HFFc6 (cell line): Measurements from ENCODE around the gene RNU7-1. TPM values are rescaled to one million over a fixed set of nuclear protein-coding genes. Genes with fewer than 3 reads are reported as not detected.

Source experiments
- DNase-seq: peaks from one replicate; pipeline ENCODE4 v3.0.0-alpha.2; 2018
- H3K27ac Mint-ChIP-seq: 2 replicates; pipeline ENCODE4 v1.8.0; 2020; ENCODE audit warnings: mild to moderate bottlenecking, mixed read lengths
- H3K27me3 Mint-ChIP-seq: 2 replicates; pipeline ENCODE4 v1.8.0; 2021; ENCODE audit warnings: mild to moderate bottlenecking, moderate library complexity, mixed read lengths; ENCODE audit not compliant: insufficient read depth
- H3K36me3 Mint-ChIP-seq: 2 replicates; pipeline ENCODE4 v1.8.0; 2021; ENCODE audit warnings: low read depth, mixed read lengths
- H3K4me1 Mint-ChIP-seq: 2 replicates; pipeline ENCODE4 v1.8.0; 2020; ENCODE audit warnings: low read depth, mixed read lengths
- H3K4me3 Mint-ChIP-seq: 2 replicates; pipeline ENCODE4 v1.8.0; 2020; ENCODE audit warnings: mild to moderate bottlenecking, moderate library complexity, mixed read lengths
- H3K9me3 Mint-ChIP-seq: 2 replicates; pipeline ENCODE4 v1.8.0; 2020; ENCODE audit warnings: mild to moderate bottlenecking, mixed read lengths
- total RNA-seq, 6 experiments: library from RNA; stranded (reverse); fragmentation: NEBNext Ultra II Directional; extraction: Animal tissue kit (Norgen Biotek cat#: 25700); gene quantifications; 2 replicates in 1 of 6; 3 replicates in 5 of 6; pipeline ENCODE4 v1.2.3, GENCODE V29; 2021
- TF ChIP-seq, protein P1 (sequence below): fragments of 200-600 bp; sonication (generic); IDR thresholded peaks from 2 replicates; pipeline ENCODE4 v1.5.0; 2021; ENCODE audit warnings: antibody characterized with exemption, mild to moderate bottlenecking

The RNU7-1 gene
- total RNA-seq, 6 experiments from 2014 or later, result not detected

DNA sequence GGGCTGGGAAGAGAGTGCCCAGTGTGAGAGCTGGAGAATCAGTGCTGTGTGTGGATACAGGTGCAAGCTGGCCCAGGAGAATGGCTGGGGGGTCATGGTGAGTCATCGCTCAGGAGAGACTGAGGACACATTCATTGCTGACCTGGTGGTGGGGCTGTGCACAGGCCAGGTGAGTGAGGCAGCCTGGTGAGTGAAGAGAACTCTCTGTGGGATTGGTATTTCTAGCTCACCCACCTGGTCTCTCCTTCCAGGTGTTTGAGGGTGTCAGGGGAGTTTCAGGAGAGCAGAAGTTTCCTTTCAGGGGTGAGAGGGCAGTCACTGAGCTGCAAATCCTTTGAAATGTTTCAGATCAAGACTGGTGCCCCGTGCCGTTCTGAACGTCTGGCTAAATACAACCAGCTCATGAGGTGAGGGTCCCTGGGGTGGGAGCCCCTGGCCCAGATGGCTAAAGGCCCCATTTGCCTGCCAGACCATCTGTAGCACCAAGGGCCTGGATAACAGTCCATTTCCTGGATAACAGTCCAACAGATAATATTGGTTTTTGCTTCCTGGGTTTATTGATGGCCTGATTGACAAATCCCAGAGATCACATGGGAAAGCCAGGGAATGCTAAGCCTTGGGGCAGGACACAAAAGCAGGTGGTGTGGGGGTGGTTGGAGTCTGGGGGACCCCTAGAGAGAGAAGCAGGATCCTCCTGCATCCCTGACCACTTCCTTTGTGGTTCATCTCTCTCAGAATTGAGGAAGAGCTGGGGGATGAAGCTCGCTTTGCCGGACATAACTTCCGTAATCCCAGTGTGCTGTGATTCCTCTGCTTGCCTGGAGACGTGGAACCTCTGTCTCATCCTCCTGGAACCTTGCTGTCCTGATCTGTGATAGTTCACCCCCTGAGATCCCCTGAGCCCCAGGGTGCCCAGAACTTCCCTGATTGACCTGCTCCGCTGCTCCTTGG lies 21.3 kb upstream of the RNU7-1 start:
- peaks cover 4% of the 10 kb centered on the region; the same call in 1 of the 2 replicates for H3K36me3 Mint-ChIP-seq
- no peaks in the 10 kb centered on the region; the same call in 1 of the 2 replicates for H3K27me3 Mint-ChIP-seq
- peaks cover 44% of the 10 kb centered on the region for H3K4me1 Mint-ChIP-seq
- H3K9me3 Mint-ChIP-seq, result no peaks in the 10 kb centered on the region
- H3K4me3 Mint-ChIP-seq, result no peak overlapping the region
- TF ChIP-seq, protein P1, sequence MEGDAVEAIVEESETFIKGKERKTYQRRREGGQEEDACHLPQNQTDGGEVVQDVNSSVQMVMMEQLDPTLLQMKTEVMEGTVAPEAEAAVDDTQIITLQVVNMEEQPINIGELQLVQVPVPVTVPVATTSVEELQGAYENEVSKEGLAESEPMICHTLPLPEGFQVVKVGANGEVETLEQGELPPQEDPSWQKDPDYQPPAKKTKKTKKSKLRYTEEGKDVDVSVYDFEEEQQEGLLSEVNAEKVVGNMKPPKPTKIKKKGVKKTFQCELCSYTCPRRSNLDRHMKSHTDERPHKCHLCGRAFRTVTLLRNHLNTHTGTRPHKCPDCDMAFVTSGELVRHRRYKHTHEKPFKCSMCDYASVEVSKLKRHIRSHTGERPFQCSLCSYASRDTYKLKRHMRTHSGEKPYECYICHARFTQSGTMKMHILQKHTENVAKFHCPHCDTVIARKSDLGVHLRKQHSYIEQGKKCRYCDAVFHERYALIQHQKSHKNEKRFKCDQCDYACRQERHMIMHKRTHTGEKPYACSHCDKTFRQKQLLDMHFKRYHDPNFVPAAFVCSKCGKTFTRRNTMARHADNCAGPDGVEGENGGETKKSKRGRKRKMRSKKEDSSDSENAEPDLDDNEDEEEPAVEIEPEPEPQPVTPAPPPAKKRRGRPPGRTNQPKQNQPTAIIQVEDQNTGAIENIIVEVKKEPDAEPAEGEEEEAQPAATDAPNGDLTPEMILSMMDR, result no peak
- DNase-seq, result no peak
- no peak overlapping the region for H3K27ac Mint-ChIP-seq

GRCh38 chr12:6923003-6923732 lies 20.4 kb upstream of the RNU7-1 start:
- TF ChIP-seq, protein P1, result no peak
- H3K9me3 Mint-ChIP-seq, result no peaks in the 10 kb centered on the region
- no peak overlapping the region for H3K27ac Mint-ChIP-seq
- H3K27me3 Mint-ChIP-seq, result no peaks in the 10 kb centered on the region; the same call in 1 of the 2 replicates
- peaks cover 38% of the 10 kb centered on the region for H3K4me1 Mint-ChIP-seq
- H3K4me3 Mint-ChIP-seq, result no peak overlapping the region
- no peak for DNase-seq
- no peaks in the 10 kb centered on the region for H3K36me3 Mint-ChIP-seq

- H3K36me3 Mint-ChIP-seq, result peaks cover 4% of the 10 kb centered on the region
- no peak overlapping the region for H3K4me3 Mint-ChIP-seq
- DNase-seq, result no peak
- H3K4me1 Mint-ChIP-seq, result peaks cover 38% of the 10 kb centered on the region
- H3K9me3 Mint-ChIP-seq, result no peaks in the 10 kb centered on the region
- TF ChIP-seq, protein P1, result no peak
- H3K27ac Mint-ChIP-seq, result peak overlapping the region; percentile 99
- H3K27me3 Mint-ChIP-seq, result peaks cover 4% of the 10 kb centered on the region
Observed at GRCh38 chr12:6923851-6924250, 19.8 kb upstream of the RNU7-1 start.

DNA sequence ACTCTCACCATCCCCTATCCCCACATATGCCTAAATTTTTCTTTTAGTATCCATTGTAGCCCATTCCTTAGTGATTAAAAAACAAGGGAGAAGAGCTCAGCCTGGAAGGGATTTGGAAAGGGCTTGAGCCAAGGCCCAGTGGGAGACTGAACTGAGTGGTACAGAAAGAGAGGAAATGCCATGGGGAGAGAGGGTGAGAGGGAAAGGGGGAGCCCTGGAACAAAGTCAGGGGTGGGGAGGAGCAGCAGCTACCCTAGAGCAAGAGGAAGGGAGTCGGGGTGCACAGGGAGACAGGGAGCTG lies 18.4 kb upstream of the RNU7-1 start:
- no peak for DNase-seq
- peaks cover 16% of the 10 kb centered on the region for H3K36me3 Mint-ChIP-seq
- H3K4me3 Mint-ChIP-seq, result peak overlapping the region; percentile 89
- TF ChIP-seq, protein P1, result no peak
- H3K27me3 Mint-ChIP-seq, result peaks cover 5% of the 10 kb centered on the region
- H3K9me3 Mint-ChIP-seq, result no peaks in the 10 kb centered on the region
- peak overlapping the region; percentile 99 for H3K27ac Mint-ChIP-seq
- H3K4me1 Mint-ChIP-seq, result peaks cover 48% of the 10 kb centered on the region

GRCh38 chr12:6925540-6926279 lies 17.9 kb upstream of the RNU7-1 start:
- Mint-ChIP-seq H3K27me3 (peaks cover 5% of the 10 kb centered on the region), H3K9me3 (no peaks in the 10 kb centered on the region), H3K4me3 (peak overlapping the region; percentile 89), H3K4me1 (peaks cover 53% of the 10 kb centered on the region), H3K36me3 (peaks cover 18% of the 10 kb centered on the region), H3K27ac (peak overlapping the region; percentile 99)
- TF ChIP-seq, protein P1, result no peak
- peak; percentile 88 for DNase-seq
